AG04450 (cell line): Measurements from ENCODE around the gene ADSL. TPM values are rescaled to one million over a fixed set of nuclear protein-coding genes. Genes with fewer than 3 reads are reported as not detected.
A peak's percentile ranks its signal among the peaks of the same experiment; 100 is the strongest.

Experiments
- CTCF ChIA-PET: fragments of 300-600, 350-600 bp; formaldehyde crosslinking; extraction: SDS; loops from one replicate; lab custom pipeline; 2022; ENCODE audit warnings: antibody characterized with exemption, inconsistent platforms; lab: Charles Lee
- POLR2A ChIA-PET: fragments of 350-600 bp; formaldehyde crosslinking; extraction: SDS; loops from one replicate; lab custom pipeline; 2021; ENCODE audit warnings: antibody characterized with exemption, inconsistent platforms; lab: Yijun Ruan, JAX
- DNase-seq: peaks from one replicate; pipeline ENCODE4 v3.0.0-alpha.2; 2011; ENCODE audit warnings: low read depth, low spot score
- H3K27ac ChIP-seq: one replicate; pipeline ENCODE4 v1.5.1; 2012; ENCODE audit warnings: low read depth, low read length, control low read depth
- H3K27me3 ChIP-seq: one replicate; pipeline ENCODE4 v1.6.0; 2012; ENCODE audit warnings: low read length; ENCODE audit not compliant: control insufficient read depth, insufficient read depth
- H3K4me3 ChIP-seq: 2 replicates; pipeline ENCODE4 v1.5.1; 2011; ENCODE audit warnings: mild to moderate bottlenecking, low read depth, low read length, control low read depth
- H3K9me3 ChIP-seq: 2 replicates; pipeline ENCODE4 v1.5.1; 2012; ENCODE audit warnings: low read length; ENCODE audit not compliant: control insufficient read depth, insufficient read depth
- polyA minus RNA-seq: library from RNA; depleted of rRNA, polyadenylated mRNA; stranded (reverse); fragments of >200 nt; gene quantifications from 2 replicates; pipeline ENCODE4 v1.2.3, GENCODE V29; 2011; rRNA and poly(A)+ RNA removed
- polyA plus RNA-seq: library from polyadenylated mRNA; depleted of rRNA; stranded (reverse); fragments of >200 nt; gene quantifications from 2 replicates; pipeline ENCODE4 v1.2.3, GENCODE V29; 2011; rRNA removed
- TF ChIP-seq, protein P1 (sequence below): IDR thresholded peaks from 2 replicates; pipeline ENCODE4 v1.5.1; 2011; ENCODE audit warnings: low read depth, low read length, control low read depth, inconsistent platforms

The ADSL gene
- 106 and 116 TPM in 2 replicates for polyA plus RNA-seq
- 104 and 106 TPM in 2 replicates for polyA minus RNA-seq

DNA sequence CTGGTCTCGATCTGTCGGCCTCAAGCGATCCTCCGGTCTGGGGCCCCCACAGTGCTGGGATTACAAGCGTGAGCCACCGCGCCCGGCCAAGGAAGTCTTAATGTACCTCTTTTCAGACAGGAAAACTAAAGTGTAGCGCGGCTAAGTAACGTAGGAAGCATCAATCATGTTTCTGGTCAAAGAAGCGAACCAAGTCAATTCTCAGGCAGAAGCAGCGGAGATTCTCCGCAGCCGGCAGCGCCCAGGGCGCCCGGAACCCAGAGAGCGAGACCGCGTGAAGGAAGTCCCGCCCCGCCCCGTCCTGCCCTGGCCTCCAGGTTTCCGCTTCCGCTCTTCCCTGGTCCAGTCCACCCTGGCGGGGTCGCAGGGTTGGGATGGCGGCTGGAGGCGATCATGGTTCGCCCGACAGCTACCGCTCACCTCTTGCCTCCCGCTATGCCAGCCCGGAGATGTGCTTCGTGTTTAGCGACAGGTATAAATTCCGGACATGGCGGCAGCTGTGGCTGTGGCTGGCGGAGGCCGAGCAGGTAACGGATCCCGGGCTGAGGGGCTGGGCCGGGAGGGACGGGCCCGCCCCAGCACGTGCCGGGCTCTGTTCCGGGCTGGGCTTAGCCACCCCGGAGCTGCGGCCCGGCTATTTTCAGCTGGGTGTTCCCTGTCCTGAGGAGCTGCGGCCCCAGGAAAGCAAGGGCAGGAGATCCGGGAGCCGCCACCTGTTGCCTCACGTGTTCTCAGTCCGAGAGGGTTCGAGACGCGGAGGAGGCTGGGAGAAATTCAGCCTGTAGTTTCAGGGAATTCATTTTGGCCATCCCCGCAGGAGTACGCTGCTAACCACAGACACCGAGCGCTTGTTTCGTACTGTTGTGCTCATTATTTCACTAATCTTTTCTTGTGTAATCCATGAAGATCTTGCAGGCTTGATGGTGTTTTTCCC is at the start of gene ADSL:
ADSL (plus strand) TSS at position 316 of the 934 bp plus-strand sequence; CDS start at position 375, 59 bp downstream.
- H3K27ac ChIP-seq, result peak within 1 kb of the TSS; percentile 85
- no peaks in the 10 kb centered on the region for H3K27me3 ChIP-seq
- TF ChIP-seq, protein P1, sequence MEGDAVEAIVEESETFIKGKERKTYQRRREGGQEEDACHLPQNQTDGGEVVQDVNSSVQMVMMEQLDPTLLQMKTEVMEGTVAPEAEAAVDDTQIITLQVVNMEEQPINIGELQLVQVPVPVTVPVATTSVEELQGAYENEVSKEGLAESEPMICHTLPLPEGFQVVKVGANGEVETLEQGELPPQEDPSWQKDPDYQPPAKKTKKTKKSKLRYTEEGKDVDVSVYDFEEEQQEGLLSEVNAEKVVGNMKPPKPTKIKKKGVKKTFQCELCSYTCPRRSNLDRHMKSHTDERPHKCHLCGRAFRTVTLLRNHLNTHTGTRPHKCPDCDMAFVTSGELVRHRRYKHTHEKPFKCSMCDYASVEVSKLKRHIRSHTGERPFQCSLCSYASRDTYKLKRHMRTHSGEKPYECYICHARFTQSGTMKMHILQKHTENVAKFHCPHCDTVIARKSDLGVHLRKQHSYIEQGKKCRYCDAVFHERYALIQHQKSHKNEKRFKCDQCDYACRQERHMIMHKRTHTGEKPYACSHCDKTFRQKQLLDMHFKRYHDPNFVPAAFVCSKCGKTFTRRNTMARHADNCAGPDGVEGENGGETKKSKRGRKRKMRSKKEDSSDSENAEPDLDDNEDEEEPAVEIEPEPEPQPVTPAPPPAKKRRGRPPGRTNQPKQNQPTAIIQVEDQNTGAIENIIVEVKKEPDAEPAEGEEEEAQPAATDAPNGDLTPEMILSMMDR, result peak; percentile 14; the same call in 1 of the 2 replicates
- H3K9me3 ChIP-seq, result no peaks in the 10 kb centered on the region
- ChIA-PET POLR2A (interaction anchor here (0.6 to 1.8 kb wide), 7 partner anchors 73 to 792 kb away, joined by 3 to 7 read pairs (median 5); no protein-coding TSS in a partner anchor), CTCF (interaction anchor here (0.7 to 2.6 kb wide), 4 partner anchors 22 to 946 kb away, joined by 4 to 11 read pairs (median 4); no protein-coding TSS in a partner anchor)
- peak within 1 kb of the TSS; percentile 94 for H3K4me3 ChIP-seq
- peak; percentile 56 for DNase-seq

DNA sequence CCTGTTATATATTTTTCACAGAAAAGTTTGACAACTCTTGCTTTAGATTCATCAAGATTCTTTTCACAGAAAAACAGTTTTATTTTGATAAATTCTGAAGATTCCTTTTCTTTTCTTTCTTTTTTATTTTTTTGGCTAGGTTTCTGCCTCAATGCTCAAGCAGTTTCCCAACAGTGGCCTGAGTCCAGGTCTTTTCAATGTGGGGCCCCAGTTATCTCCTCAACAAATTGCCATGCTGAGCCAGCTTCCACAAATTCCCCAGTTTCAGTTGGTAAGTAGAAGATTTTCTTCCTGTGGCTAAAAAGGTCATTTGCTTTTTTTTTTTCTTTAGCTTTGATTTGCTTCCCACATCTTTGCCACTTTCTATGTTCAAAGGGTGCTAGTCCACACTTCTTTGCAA is 46.0 kb upstream of the ADSL start:
- no peak overlapping the region for H3K27ac ChIP-seq
- no peak overlapping the region for H3K4me3 ChIP-seq
- no peak for DNase-seq
- no peaks in the 10 kb centered on the region for H3K27me3 ChIP-seq
- ChIA-PET CTCF (no interaction called here), POLR2A (no interaction called here)
- H3K9me3 ChIP-seq, result no peaks in the 10 kb centered on the region; the same call in 1 of the 2 replicates
- TF ChIP-seq, protein P1, result no peak

DNA sequence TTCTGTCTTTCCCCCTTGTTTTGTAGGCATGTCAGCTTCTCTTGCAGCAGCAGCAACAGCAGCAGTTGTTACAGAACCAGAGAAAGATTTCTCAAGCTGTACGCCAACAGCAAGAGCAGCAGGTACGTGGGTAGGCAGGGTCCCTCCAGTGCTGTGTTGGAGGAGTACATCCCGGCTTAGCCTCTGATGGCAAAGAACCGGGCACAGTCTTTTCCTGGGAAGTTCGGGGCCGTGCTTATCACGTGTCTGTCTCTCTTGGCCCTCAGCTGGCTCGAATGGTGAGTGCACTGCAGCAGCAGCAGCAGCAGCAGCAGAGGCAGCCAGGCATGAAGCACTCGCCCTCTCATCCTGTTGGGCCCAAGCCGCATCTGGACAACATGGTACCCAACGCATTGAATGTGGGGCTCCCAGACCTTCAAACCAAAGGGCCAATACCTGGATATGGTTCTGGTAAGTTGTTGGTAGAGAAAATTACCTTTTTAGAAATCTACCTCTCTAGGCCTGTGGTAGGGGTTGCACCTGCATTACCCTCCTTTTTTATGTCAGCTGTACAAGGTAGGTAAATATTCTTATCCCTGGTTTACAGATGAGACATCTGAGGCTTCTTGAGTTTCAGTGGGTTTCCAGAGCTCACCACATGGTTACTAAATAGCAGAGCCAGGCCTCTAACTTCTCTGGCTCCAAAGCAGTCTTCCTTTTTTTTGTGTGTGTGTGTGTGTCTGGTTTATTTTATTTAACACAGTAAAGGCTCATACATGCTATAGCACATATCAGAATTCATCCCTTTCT is 45.2 kb upstream of the ADSL start:
- TF ChIP-seq, protein P1, result no peak
- no peaks in the 10 kb centered on the region for H3K27me3 ChIP-seq
- H3K9me3 ChIP-seq, result no peaks in the 10 kb centered on the region; the same call in 1 of the 2 replicates
- POLR2A ChIA-PET, result no interaction called here
- H3K27ac ChIP-seq, result no peak overlapping the region
- CTCF ChIA-PET, result no interaction called here
- H3K4me3 ChIP-seq, result no peak overlapping the region
- DNase-seq, result no peak

DNA sequence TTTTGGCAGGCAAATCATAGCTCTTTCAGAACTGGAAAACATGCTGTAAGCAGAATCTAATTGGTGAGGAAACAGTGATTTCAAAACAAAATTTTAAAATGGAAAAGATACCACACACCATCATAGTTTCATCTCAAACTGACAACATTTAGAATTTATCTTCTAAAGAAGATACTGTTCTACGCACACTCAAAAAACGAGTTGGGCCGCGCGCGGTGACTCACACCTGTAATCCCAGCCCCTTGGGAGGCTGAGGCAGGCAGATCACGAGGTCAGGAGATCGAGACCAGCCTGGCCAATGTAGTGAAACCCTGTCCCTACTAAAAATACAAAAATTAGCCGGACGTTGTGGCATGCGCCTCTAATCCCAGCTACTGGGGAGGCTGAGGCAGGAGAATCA is 44.2 kb upstream of the ADSL start:
- ChIA-PET POLR2A (interaction anchor here (0.6 kb wide), 1 partner anchor 36 kb away, joined by 5 read pairs; no protein-coding TSS in a partner anchor), CTCF (no interaction called here)
- no peak for DNase-seq

More for the DNA sequence above, 44.2 kb upstream of the ADSL start:
- Histone ChIP-seq H3K27me3 (no peaks in the 10 kb centered on the region), H3K4me3 (no peak overlapping the region), H3K27ac (no peak overlapping the region), H3K9me3 (no peaks in the 10 kb centered on the region; the same call in 1 of the 2 replicates)
- TF ChIP-seq, protein P1, result no peak
